HG03135 (cell line): ENCODE data around the gene CINP.

ENCODE experiments used
- ATAC-seq: cut with Tn5 transposase; IDR thresholded peaks from one replicate; pipeline ENCODE4 v1.9.1; 2021; ENCODE audit warnings: mild to moderate bottlenecking, moderate library complexity; ENCODE audit not compliant: unreplicated experiment

CINP gene

DNA sequence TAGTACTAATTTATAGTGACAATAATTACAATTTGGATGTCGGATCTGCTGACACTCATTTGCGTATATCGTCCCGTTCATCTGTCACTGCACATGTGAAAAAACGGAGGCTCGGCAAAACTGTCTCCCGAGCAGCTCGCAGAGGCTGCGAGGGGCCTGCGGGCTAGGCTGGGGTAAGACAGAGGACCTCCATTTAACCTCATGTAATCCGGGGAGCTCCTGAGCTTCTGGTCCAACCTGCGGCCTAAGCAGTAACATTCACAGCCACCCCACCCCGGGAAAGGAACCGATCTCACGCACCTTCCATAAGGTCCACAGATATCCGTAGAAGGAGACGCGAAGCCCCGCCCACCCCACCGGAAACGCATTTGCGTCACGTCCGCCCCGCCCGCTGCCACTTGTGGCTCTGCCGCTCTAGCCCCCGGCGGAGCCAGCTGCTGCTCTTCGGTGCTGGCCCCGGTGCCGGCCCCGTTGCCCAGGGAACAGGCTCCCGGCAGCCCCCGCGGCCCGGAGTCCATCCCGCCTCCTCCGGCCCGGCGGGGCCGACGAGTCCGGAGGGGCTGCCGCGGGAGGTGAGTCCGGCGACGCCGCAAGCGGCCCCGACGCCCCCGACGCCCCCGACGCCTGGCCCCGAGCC lies at the start of gene CINP, which contains the start of gene TECPR2:
Gene CINP (minus strand): TSS at position 346 of the 637 bp plus-strand sequence. CDS start 39 bp downstream, at position 307.
Gene TECPR2 (plus strand): TSS at position 397 of the 637 bp plus-strand sequence. CDS start 13,781 bp downstream, outside the sequence.
- peak; percentile 89 for ATAC-seq

DNA sequence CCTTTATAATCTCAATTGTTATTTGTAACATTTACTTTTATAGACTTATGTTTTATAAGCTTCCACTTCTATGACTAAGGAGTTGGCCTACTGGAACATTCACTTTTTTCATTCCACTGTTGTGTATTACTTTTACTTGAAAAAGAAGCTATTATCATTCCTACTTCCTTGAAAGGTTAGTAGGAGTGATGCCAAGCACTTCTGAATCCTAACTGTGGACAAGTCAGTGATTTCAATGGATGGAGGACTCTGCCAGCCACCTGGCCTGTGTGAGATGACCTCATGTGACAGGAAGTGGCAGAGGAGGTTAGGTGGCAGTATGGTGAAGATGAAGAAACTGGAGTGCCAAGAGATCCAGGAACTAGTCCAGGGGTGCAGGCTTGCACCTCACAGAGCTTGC lies 46.0 kb upstream of the CINP start:
- no peak for ATAC-seq

DNA sequence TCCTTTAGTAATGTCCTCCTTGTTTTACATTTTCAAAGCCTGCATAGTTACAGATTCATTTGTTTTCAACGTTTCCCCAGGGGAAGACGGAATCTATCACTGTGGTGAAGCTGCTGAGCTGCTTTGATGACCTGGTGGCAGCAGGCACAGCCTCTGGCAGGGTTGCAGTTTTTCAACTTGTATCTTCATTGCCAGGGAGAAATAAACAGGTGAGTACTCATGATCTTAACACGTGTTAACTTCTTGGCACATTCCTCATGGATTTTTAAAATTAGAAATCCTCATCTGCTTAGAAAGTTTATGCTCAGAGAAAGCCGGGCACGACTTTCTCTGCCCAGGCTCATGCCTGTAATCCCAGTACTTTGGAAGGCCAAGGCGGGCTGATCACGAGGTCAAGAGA lies 44.6 kb upstream of the CINP start:
- ATAC-seq = no peak

DNA sequence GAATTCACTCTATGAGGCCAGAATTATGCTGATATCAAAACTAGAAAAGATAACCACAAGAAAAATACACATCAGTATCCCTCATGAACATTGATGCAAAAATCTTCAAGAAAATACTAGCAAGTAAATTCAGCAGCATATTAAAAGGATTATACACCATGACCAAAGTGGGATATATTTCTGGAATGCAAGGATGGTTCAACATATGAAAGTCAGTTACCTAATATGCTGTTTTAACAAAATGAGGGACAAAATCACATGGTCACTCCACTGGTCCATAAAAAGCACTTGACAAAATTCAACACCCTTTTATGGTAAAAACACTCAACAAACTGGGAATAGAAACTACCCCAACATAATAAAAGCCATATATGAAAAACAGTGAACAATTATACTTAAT lies 40.3 kb upstream of the CINP start:
- no peak for ATAC-seq

DNA sequence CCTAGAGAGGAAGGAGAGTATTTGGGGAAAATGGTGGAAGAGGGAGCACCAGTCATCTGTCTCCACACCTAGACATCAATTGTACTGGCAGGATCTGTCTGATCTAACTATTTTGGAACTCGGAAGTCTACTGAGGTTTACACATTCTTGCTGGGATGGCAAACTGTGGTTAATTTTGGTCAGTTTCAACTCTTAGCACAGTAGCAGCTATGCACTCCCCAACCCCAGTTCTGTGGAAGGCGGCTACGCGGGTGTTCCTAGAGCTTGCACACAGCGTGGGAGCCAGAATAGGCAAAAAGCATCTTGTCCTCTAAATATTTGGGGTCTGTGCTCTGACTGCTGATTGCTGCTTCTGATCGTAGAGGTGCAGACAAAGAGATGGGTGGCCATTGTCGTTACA lies 33.8 kb upstream of the CINP start:
- ATAC-seq = no peak

DNA sequence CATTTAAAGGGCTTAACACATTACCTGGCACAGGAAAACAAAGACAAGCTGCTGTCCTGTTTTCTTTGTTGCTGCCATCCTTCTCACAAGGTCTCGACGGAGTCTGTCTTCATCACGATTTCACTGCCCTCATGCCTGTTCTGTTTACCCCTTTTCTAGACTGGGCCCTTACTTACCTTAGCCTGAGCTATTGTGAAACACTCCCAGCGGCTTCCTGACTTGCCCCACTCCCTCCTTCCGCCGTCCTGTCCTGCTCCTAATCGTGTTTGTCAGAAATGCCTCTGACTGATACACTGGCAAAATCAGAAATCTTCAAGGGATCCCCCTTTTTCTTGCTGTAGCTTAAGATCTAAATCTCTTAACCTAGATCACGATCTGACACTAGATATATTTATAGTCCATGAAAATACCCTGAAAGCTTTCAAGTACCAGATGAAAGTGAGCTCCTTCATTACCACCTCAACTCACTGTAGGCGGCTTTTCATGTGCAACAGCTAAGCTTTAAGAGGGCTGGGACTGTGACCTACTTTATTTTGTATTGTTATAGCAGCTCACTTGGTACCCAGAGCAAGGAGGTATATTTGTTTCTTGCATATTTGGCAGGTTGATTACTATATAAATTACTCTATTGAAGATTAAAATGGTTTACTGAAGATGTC lies 32.2 kb upstream of the CINP start:
- ATAC-seq = no peak

DNA sequence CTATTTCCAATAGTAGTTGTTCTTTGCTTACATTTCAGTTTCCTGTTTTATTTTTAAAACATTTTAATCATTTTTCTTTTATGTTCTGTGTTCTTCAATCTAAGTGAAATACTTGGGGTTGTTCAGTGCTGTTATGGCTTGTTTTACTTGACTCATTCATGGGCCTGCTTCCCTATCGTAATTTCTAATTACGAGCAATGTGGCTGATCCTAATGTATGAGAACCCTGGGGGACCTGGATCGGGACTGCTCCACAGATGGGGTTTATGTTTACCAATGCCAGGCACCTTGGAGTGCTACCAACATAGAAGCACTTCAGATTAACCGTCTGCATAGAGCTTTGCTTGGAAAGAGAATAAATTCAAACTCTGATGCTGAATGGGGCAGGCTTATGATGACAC lies 29.8 kb upstream of the CINP start:
- no peak for ATAC-seq

DNA sequence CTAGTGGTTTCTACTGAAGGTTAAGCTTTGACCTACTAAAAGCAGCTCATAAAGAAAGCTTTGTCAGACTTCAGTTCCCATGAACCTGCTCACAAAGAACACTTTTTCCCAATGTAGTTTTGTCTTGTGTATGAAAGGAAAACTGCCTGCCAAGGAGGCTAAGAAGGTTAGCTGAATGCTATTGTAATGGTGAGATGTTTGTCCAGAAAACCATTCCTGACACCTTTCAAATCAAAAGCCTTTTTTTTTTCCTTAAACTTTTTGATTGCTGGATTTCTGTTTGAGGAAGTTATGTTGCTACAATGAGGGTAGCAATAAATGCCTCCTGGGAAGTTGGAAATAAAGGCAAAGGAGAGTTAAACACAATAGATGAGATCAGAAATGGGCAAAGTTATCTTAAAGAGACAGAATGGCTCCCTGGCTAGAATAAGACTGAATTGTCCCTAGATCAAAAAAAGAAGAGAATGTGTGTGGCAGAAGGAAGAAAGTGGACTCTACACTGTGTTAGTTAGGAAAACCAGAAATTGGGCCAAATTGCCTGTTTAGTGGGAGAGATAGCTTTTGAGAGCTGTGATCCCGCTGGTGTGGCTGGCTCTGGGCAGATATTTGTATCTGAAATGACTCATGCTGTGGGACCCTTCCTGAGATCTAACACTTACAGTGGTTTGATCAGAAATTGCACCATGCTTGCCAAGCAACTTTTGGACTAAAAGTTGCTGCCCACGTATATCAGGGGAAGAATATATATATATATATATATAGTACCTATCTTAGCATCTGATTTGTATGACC lies 27.6 kb upstream of the CINP start:
- ATAC-seq = no peak

DNA sequence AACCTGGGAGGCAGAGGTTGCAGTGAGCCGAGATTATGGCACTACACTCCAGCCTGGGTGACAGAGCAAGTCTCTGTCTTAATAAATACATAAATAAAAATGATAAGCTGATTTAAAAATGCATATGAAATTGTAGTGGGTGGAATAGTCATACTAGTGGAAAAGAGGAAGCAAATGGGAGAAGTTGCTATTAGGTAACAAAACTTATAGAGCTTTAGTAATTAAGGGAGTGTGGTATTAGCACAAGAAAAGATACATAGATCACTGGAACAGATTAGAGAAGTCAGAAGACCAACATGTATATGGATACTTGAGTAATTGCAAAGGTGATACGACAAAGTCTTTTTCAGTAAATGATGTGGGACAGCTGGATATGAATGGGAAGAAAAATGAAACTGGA lies 26.6 kb upstream of the CINP start:
- no peak for ATAC-seq

DNA sequence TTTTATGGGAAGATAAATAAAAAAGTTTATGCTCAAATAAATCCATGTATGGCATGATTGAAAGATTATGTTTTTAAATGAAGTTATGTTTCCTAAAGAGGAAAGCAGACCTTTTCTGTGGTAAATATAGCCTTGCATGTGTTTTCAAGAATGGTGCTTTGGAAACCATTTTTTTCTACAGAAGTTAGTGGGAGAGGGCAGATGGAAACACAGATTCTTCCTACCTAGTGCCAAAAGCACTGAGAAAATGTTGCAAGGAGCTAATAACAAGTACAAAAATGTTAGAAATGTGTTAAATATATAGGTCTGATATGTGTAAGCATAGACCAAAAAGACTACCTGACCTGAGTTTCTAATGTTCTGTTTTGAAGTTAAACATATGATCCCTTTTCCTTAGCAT lies 24.4 kb upstream of the CINP start:
- no peak for ATAC-seq

DNA sequence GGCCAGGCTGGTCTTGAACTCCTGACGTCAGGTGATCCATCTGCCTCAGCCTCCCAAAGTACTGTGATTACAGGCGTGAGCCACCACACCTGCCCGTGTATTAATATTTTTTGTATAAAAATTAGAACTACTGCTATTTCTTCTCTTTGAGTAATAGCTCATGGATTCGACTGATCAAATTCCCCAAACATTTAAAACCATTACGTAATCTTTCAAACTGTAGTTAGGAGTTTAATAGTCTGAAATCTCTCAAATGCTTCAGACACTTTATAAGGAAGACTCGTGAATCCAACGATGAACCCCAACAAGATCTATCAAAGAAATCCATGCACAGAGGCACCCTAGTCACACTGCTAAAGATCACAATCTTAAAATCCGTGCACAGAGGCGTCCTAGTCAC lies 16.1 kb upstream of the CINP start:
- no peak for ATAC-seq

DNA sequence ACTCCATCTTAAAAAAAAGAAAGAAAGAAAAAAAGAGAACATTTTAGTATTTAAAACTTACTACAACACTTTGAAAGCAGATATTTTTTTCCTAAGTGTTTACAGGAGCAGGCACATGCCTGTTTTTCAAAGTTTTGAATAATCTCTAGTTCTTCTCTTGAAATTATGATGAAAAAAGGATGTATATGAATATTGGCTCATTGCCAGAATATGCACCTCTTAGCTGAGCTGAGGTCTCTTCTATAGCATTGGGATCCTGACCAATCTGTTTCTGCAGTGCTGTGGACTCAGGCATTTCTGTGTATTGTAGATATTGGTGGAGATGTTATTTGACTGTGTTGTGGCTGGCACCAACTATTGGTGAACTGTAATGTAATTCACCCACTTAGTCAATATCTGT lies 15.0 kb upstream of the CINP start:
- no peak for ATAC-seq

DNA sequence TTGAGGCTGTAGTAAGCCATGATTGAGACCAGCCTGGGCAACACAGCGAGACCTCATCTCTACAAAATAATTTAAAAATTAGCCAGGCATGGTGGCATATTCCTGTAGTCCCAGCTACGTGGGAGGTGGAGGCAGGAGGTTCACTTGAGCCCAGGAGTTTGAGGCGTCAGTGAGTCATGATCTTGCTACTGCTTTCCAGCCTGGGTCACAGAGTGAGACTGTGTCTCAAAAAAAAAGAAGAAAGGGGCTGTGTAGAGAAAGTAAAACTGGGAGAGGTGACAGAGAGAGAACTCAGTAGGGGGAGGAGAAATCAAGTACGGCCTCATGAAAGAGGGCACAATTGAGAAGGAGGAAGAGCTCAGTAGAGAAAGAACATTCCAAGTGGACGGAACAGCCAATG lies 12.4 kb upstream of the CINP start:
- no peak for ATAC-seq

DNA sequence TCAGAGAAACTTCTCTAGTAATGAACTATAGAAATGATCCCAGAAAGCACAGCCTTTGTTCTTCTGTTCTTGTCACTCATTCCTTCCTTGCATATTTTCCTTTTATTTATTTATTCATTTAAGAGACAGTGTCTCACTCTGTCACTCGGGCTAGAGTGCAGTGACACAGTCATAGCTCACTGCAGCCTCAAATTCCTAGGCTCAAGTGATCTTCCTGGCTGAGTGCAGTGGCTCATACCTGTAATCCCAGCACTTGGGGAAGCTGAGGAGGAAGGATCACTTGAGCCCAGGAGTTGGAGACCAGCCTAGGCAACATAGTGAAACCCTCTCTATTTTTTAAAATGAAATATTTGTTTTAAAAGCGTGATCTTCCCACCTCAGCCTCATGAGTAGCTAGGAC lies 11.6 kb upstream of the CINP start:
- no peak for ATAC-seq

DNA sequence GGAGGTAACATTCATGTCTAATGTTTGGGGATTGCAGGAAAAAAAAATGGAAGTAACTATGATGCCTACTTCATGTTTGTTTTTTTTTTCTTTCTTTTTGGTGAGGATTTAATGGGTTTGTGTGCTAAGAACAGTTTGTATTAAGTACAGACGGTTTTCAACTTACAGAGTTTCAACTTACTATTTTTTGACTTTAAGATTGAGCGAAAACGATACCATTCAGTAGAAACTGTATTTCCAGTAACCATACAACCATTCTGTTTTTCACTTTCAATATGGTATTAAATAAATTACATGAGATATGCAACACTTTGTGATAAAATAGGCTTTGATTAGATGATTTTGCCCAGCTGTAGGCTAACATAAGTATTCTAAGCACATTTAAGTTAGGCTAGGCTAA lies 10.4 kb upstream of the CINP start:
- no peak for ATAC-seq

DNA sequence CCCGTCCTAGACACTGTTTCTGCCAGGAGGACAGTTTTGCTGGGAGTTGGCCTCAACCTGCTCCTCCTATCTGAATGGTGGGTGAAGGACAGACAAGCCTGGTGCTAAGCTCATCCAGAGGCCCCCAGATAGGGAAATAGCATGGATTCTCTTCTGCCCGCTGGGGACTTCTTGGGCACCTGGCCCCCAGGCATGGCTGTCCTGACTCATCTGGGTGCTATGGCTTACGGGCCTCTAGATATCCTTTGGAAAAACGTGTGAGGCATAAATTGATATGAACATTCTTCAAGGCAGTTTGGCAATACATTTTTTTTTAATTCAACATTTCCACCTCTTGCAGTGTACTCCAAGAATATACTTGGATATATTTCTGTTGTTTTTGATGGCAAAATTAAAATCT lies 8.7 kb upstream of the CINP start:
- ATAC-seq = no peak

DNA sequence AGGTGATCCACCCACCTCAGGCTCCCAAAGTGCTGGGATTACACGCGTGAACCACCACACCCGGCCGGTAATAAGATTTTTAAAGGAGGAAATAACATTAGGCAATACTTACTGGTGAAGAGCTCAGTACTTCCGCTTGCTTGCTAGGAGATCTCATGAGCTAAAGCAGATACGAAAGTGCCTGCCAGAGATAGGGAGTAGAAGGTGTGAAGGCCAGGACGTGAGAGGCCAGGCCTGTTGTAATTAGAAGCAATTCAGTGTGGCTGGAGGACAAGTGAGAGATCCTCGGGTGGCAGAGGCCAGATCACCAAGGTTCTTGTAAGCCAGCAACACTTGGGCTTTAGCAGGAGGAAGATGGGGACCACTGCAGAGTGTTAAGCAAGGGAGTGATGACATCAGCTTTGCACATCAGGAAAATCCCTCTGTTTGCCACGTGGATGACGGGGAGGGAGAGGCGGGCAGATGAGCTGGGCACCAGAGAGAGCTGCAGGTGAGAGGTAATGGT lies 7.7 kb upstream of the CINP start:
- ATAC-seq = no peak

DNA sequence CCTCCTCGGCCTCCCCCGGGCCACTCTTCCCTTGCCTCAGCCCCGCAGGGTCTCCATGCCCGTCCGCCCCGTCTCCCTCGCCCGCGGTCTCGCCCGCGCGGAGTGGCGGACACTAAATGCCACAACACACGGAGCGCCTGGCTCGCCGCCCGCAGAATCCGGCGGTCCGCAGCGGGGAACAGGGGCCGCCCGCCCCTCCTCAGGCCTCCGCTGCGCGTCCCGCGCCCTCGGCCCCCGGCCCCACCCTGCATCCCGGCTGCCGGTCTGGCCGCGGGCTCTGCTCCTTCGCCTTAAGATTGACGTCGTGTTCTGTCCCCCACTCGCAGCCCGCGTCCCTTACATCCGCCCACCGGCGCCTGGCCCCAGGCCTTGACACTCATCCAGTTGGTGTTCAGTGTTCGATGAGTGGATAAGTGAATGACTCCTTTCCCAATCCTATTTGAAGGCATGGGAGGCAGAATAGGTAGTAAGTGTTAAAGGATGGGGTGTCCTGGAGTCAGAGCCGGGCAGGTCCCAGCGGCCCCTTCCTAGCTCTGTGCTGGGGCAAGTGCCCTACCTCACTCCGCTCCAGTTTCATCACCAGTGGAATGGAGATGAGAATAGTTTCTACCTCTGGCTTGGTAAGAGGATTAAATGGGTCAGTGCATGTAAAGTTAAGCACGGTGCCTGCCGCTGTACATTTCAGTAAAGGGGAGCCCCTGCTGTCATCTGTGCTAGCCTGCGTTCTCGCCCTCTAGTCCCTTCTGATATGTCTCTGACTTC lies 673 bp upstream of the CINP start:
- peak; percentile 27 for ATAC-seq

DNA sequence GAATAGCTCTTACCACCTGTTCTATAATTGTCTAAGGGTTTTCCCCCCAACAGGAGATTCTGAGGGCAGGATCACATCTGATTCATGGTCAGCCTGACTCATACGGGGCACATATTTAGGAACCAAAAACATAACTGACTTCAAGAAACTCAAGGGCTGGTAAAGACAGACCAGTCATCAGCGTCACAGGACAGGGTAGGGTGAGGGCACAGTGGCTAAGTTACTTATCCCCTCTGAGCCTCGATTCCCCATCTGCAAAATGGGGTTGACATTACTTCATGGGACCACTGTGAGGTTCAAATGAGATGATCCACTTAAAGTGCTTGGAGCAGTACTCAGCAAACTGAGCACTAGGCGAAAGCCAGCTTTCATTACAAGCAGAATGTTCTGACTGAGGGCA lies 606 bp downstream of the CINP start:
- ATAC-seq = peak; percentile 28

DNA sequence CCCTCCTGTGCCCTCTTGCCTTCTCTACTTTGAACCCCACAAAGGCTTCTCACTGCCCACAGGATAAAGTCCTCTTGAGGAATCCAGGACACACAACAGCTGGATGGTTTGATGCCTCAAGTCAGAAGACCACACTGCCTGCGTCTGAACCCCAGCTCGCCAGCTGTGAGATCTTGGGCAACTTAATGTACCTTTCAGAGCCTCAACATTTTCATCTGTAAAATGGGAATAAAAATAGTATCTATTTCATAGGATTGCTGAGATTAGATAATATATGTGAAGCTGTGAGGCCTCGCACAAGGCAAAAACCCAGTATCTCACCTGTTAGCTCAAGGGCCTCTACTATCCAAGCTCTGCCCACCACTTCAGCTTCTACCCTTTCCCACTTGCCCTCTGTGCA lies 2.3 kb downstream of the CINP start:
- ATAC-seq = no peak

DNA sequence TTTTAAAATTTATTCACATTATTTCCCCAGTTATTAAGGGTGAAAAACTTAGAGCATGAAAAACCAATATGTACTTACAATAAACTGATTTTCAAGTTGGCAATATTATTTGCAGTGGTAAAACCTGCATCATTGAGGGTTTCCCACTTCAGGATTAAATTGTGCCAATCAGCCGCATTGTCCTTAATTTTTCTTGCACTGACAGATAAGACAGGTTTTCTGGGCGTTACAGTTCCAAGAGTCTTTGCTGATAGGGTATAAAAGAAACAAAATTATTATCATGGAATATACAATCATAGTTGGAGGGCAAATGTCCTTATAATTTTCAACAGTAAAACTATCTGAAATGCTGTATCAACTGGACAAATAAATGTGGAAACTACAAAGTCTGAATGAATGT lies 3.3 kb downstream of the CINP start:
- no peak for ATAC-seq
